Measurements from ENCODE around the gene GNG7.

DNA sequence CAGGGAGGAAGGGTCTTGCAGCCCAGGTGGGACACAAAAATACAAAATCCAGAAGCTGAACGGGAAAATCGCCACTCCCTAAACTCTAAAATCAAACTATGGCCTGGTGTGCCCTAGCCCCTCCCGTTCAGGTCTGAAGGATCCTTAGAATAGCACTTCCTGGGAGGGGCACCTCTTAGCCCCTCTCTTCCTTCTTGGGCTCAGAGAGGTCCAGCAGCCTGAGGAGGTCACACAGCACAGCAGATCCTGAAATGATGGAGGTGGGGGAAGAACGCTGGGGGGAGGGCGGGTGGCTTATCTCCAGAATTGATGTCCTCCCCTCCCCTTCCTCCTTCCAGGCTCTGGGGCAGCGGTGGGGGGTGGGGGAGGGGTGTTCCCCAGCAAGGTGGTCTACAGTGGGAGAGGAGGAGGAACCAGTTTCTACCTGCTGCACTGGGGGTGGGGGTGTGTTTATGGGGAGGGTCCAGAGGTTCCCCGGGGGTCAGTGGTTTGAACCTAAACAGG is 16.8 kb upstream of the GNG7 start:
- TF ChIP-seq, protein P1, sequence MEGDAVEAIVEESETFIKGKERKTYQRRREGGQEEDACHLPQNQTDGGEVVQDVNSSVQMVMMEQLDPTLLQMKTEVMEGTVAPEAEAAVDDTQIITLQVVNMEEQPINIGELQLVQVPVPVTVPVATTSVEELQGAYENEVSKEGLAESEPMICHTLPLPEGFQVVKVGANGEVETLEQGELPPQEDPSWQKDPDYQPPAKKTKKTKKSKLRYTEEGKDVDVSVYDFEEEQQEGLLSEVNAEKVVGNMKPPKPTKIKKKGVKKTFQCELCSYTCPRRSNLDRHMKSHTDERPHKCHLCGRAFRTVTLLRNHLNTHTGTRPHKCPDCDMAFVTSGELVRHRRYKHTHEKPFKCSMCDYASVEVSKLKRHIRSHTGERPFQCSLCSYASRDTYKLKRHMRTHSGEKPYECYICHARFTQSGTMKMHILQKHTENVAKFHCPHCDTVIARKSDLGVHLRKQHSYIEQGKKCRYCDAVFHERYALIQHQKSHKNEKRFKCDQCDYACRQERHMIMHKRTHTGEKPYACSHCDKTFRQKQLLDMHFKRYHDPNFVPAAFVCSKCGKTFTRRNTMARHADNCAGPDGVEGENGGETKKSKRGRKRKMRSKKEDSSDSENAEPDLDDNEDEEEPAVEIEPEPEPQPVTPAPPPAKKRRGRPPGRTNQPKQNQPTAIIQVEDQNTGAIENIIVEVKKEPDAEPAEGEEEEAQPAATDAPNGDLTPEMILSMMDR (conservative IDR thresholded peaks at IDR 0.05; ENCODE audit: low read length) = no peak
- no peak for TF ChIP-seq EZH2phosphoT487 (IDR thresholded peaks at IDR 0.05; ENCODE audit: borderline replicate concordance)
